ENCODE measurements around the gene DDO.

DNA sequence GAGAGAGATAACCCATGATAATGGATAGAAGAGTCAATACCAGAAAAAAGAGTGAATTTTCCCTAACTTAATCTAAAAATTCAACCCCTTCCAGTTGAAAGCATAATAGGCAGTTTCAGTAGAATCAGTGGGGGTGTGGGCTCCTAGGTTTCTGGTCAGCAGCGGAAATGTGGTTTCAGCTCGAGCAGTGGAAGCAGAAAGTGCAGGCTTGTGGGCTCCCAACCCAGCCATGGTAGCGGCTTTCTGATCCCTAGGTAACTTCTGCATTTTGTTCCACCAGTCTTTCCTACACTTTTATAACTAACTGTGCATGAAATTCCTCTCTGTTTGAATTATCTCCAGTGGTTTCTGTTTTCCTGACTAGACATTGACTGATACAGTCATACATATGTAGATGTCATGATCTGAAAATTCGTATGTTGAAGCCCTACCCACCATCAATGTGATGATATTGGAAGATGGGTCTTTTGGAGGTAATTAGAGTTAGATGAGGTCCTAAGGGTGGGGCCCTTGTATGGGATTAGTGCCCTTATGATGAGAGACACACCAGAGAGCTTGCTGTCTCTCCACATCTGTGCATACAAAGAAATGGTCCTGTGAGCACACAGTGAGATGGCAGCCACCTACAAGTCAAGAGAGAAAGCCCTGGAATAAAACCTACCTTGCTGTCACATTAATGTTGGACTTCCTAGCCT lies 6.5 kb upstream of the DDO start:
- TF ChIP-seq, protein P1, sequence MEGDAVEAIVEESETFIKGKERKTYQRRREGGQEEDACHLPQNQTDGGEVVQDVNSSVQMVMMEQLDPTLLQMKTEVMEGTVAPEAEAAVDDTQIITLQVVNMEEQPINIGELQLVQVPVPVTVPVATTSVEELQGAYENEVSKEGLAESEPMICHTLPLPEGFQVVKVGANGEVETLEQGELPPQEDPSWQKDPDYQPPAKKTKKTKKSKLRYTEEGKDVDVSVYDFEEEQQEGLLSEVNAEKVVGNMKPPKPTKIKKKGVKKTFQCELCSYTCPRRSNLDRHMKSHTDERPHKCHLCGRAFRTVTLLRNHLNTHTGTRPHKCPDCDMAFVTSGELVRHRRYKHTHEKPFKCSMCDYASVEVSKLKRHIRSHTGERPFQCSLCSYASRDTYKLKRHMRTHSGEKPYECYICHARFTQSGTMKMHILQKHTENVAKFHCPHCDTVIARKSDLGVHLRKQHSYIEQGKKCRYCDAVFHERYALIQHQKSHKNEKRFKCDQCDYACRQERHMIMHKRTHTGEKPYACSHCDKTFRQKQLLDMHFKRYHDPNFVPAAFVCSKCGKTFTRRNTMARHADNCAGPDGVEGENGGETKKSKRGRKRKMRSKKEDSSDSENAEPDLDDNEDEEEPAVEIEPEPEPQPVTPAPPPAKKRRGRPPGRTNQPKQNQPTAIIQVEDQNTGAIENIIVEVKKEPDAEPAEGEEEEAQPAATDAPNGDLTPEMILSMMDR (IDR thresholded peaks at IDR 0.05), result no peak
- TF ChIP-seq POLR2A (IDR thresholded peaks at IDR 0.05), result no peak

Measured in upper lobe of left lung (tissue), 4 donors.